GM23338 (cell line): ENCODE measurements around the gene CACNA1D.

Experiments
- CREB1 ChIP-seq: fragments of 250-450 bp; sonication (Bioruptor Pico); IDR thresholded peaks from 2 replicates; pipeline ENCODE4 v1.5.0; 2020; ENCODE audit warnings: low read depth, mild to moderate bottlenecking, moderate library complexity
- EZH2 ChIP-seq: fragments of 200-600 bp; sonication (generic); IDR thresholded peaks from one replicate; pipeline ENCODE4 v1.8.0; 2017; ENCODE audit warnings: antibody characterized with exemption, mild to moderate bottlenecking, low read depth; ENCODE audit not compliant: unreplicated experiment
- EZH2phosphoT487 ChIP-seq: fragments of 200-600 bp; sonication (generic); IDR thresholded peaks from one replicate; pipeline ENCODE4 v1.8.1; 2018; ENCODE audit warnings: antibody characterized with exemption; ENCODE audit not compliant: unreplicated experiment
- JUNB ChIP-seq: IDR thresholded peaks from one replicate; pipeline ENCODE4 v1.6.1; 2016; ENCODE audit warnings: antibody characterized with exemption; ENCODE audit not compliant: unreplicated experiment
- NANOG ChIP-seq: IDR thresholded peaks from 2 replicates; pipeline ENCODE4 v1.6.1; 2016; ENCODE audit warnings: antibody characterized with exemption, borderline replicate concordance
- POLR2AphosphoS5 ChIP-seq: IDR thresholded peaks from 2 replicates; pipeline ENCODE4 v1.6.1; 2016; ENCODE audit warnings: antibody characterized with exemption, low read depth
- STAT1 ChIP-seq: IDR thresholded peaks from one replicate; pipeline ENCODE4 v1.6.1; 2016; ENCODE audit warnings: antibody characterized with exemption; ENCODE audit not compliant: unreplicated experiment
- ZNF114 ChIP-seq: fragments of 250-450 bp; sonication (Bioruptor Pico); IDR thresholded peaks from 2 replicates; pipeline ENCODE4 v1.5.0; 2020; ENCODE audit warnings: mild to moderate bottlenecking, moderate library complexity
- ZNF331 ChIP-seq: fragments of 250-450 bp; sonication (Bioruptor Pico); IDR thresholded peaks from 2 replicates; pipeline ENCODE4 v1.5.0; 2020; ENCODE audit warnings: low read depth, mild to moderate bottlenecking, moderate library complexity
- TF ChIP-seq, protein P1 (sequence below), 2 experiments: fragments of 200-600 bp in 1 of 2; sonication (generic) in 1 of 2; conservative IDR thresholded peaks; 2 replicates each; pipeline versions ENCODE4 v1.5.1 to v1.6.1; 2016 to 2017; ENCODE audit warnings: antibody characterized with exemption in 2 of 2, low read depth in 2 of 2, mild to moderate bottlenecking in 2 of 2, moderate library complexity in 1 of 2
- TF ChIP-seq, protein P2 (sequence below): IDR thresholded peaks from one replicate; pipeline ENCODE4 v1.6.1; 2018; ENCODE audit warnings: antibody characterized with exemption; ENCODE audit not compliant: unreplicated experiment
- TF ChIP-seq, protein P3 (sequence below): fragments of 250-450 bp; sonication (Bioruptor Pico); IDR thresholded peaks from 2 replicates; pipeline ENCODE4 v1.5.0; 2020; ENCODE audit warnings: mild to moderate bottlenecking, moderate library complexity
- TF ChIP-seq, protein P4 (sequence below): IDR thresholded peaks from 2 replicates; pipeline ENCODE4 v1.6.1; 2016; ENCODE audit warnings: antibody characterized with exemption

DNA sequence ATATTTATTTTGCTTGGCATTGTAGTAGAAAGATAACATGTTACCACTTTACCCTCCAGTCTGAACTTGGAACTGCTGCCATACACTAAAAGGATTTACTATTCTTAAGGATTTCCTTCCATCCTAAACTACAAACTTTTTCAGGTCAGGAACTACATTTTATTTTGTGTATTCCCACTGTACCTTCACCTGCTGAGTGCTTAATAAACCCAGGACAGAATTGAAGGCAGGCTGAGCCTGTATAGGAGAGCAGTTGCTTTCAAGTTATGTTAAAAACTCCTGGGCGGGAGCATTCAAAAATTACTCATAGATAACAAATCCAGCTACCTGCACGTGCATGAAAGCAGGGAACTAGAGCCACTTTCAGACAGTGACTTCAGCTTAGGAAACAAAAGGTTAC lies 58.3 kb downstream of the CACNA1D start:
- TF ChIP-seq, protein P1, sequence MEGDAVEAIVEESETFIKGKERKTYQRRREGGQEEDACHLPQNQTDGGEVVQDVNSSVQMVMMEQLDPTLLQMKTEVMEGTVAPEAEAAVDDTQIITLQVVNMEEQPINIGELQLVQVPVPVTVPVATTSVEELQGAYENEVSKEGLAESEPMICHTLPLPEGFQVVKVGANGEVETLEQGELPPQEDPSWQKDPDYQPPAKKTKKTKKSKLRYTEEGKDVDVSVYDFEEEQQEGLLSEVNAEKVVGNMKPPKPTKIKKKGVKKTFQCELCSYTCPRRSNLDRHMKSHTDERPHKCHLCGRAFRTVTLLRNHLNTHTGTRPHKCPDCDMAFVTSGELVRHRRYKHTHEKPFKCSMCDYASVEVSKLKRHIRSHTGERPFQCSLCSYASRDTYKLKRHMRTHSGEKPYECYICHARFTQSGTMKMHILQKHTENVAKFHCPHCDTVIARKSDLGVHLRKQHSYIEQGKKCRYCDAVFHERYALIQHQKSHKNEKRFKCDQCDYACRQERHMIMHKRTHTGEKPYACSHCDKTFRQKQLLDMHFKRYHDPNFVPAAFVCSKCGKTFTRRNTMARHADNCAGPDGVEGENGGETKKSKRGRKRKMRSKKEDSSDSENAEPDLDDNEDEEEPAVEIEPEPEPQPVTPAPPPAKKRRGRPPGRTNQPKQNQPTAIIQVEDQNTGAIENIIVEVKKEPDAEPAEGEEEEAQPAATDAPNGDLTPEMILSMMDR (conservative IDR thresholded peaks at IDR 0.05; ENCODE audit: low read depth in 2 of 2), result no peak
- TF ChIP-seq, protein P2, sequence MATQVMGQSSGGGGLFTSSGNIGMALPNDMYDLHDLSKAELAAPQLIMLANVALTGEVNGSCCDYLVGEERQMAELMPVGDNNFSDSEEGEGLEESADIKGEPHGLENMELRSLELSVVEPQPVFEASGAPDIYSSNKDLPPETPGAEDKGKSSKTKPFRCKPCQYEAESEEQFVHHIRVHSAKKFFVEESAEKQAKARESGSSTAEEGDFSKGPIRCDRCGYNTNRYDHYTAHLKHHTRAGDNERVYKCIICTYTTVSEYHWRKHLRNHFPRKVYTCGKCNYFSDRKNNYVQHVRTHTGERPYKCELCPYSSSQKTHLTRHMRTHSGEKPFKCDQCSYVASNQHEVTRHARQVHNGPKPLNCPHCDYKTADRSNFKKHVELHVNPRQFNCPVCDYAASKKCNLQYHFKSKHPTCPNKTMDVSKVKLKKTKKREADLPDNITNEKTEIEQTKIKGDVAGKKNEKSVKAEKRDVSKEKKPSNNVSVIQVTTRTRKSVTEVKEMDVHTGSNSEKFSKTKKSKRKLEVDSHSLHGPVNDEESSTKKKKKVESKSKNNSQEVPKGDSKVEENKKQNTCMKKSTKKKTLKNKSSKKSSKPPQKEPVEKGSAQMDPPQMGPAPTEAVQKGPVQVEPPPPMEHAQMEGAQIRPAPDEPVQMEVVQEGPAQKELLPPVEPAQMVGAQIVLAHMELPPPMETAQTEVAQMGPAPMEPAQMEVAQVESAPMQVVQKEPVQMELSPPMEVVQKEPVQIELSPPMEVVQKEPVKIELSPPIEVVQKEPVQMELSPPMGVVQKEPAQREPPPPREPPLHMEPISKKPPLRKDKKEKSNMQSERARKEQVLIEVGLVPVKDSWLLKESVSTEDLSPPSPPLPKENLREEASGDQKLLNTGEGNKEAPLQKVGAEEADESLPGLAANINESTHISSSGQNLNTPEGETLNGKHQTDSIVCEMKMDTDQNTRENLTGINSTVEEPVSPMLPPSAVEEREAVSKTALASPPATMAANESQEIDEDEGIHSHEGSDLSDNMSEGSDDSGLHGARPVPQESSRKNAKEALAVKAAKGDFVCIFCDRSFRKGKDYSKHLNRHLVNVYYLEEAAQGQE, result no peak
- TF ChIP-seq EZH2phosphoT487 (no peak), POLR2AphosphoS5 (no peak), EZH2 (no peak), CREB1 (CRISPR knock-in tag) (no peak), ZNF114 (no peak), JUNB (no peak), NANOG (no peak), STAT1 (no peak), ZNF331 (CRISPR knock-in tag) (no peak)
- TF ChIP-seq, protein P3, sequence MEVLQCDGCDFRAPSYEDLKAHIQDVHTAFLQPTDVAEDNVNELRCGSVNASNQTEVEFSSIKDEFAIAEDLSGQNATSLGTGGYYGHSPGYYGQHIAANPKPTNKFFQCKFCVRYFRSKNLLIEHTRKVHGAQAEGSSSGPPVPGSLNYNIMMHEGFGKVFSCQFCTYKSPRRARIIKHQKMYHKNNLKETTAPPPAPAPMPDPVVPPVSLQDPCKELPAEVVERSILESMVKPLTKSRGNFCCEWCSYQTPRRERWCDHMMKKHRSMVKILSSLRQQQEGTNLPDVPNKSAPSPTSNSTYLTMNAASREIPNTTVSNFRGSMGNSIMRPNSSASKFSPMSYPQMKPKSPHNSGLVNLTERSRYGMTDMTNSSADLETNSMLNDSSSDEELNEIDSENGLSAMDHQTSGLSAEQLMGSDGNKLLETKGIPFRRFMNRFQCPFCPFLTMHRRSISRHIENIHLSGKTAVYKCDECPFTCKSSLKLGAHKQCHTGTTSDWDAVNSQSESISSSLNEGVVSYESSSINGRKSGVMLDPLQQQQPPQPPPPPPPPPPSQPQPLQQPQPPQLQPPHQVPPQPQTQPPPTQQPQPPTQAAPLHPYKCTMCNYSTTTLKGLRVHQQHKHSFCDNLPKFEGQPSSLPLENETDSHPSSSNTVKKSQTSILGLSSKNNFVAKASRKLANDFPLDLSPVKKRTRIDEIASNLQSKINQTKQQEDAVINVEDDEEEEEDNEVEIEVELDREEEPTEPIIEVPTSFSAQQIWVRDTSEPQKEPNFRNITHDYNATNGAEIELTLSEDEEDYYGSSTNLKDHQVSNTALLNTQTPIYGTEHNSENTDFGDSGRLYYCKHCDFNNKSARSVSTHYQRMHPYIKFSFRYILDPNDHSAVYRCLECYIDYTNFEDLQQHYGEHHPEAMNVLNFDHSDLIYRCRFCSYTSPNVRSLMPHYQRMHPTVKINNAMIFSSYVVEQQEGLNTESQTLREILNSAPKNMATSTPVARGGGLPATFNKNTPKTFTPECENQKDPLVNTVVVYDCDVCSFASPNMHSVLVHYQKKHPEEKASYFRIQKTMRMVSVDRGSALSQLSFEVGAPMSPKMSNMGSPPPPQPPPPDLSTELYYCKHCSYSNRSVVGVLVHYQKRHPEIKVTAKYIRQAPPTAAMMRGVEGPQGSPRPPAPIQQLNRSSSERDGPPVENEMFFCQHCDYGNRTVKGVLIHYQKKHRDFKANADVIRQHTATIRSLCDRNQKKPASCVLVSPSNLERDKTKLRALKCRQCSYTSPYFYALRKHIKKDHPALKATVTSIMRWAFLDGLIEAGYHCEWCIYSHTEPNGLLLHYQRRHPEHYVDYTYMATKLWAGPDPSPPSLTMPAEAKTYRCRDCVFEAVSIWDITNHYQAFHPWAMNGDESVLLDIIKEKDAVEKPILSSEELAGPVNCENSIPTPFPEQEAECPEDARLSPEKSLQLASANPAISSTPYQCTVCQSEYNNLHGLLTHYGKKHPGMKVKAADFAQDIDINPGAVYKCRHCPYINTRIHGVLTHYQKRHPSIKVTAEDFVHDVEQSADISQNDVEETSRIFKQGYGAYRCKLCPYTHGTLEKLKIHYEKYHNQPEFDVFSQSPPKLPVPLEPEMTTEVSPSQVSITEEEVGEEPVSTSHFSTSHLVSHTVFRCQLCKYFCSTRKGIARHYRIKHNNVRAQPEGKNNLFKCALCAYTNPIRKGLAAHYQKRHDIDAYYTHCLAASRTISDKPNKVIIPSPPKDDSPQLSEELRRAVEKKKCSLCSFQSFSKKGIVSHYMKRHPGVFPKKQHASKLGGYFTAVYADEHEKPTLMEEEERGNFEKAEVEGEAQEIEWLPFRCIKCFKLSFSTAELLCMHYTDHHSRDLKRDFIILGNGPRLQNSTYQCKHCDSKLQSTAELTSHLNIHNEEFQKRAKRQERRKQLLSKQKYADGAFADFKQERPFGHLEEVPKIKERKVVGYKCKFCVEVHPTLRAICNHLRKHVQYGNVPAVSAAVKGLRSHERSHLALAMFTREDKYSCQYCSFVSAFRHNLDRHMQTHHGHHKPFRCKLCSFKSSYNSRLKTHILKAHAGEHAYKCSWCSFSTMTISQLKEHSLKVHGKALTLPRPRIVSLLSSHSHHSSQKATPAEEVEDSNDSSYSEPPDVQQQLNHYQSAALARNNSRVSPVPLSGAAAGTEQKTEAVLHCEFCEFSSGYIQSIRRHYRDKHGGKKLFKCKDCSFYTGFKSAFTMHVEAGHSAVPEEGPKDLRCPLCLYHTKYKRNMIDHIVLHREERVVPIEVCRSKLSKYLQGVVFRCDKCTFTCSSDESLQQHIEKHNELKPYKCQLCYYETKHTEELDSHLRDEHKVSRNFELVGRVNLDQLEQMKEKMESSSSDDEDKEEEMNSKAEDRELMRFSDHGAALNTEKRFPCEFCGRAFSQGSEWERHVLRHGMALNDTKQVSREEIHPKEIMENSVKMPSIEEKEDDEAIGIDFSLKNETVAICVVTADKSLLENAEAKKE (CRISPR knock-in tag), result no peak
- TF ChIP-seq, protein P4, sequence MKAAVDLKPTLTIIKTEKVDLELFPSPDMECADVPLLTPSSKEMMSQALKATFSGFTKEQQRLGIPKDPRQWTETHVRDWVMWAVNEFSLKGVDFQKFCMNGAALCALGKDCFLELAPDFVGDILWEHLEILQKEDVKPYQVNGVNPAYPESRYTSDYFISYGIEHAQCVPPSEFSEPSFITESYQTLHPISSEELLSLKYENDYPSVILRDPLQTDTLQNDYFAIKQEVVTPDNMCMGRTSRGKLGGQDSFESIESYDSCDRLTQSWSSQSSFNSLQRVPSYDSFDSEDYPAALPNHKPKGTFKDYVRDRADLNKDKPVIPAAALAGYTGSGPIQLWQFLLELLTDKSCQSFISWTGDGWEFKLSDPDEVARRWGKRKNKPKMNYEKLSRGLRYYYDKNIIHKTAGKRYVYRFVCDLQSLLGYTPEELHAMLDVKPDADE, result no peak
